Body of pancreas (tissue), 4 donors: ENCODE data around the gene LPCAT3.

Experiments
- POLR2A ChIP-seq, 3 donors: fragments of 450-650 bp; IDR thresholded peaks; one replicate each; pipeline ENCODE4 v1.6.1; 2016; ENCODE audit warnings: antibody characterized with exemption in 3 of 3, mild to moderate bottlenecking in 2 of 3
- TF ChIP-seq, protein P1 (sequence below), 7 experiments: fragments of 450-650 bp in 4 of 7; fragments of 200-600 bp in 3 of 7; sonication (generic) in 3 of 7; IDR thresholded peaks; one replicate each; pipeline ENCODE4 v1.5.1; 2016 to 2019; ENCODE audit warnings: antibody characterized with exemption in 7 of 7

DNA sequence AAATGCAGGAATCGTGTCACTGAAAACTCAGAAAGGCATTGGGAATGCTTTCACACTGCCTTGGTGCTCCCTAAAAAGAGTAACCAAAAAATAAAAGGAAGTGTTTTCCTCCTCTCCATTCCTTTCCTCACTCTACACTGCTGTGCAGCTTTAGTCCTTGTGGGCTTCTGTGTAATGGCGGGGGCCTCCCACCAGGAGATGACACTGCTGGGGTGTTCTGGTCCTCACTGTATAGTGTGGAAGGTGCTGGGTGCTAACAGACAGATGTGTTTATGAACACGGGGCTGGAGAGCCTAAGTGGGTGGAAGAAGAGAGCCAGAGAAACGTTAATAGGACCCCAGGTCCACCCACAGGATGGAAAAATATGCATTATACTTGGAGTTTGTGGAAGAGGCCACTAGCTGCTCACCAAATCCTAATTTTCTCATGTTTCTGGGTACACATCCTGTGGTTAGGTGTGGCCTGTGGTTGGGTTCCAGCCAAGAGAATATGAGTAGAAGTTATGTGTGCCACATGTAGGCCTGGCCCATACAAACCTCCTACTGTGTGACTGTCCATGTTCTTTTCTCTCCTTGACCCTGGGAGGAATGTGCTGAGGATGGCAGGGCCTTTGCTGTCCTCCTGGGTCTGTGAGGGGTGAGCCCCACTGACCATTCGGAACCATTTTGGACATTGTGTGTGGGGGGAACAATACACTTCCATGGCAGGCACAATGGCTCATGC is 28.3 kb upstream of the LPCAT3 start:
- no peak for TF ChIP-seq POLR2A (IDR thresholded peaks at IDR 0.05)
- TF ChIP-seq, protein P1, sequence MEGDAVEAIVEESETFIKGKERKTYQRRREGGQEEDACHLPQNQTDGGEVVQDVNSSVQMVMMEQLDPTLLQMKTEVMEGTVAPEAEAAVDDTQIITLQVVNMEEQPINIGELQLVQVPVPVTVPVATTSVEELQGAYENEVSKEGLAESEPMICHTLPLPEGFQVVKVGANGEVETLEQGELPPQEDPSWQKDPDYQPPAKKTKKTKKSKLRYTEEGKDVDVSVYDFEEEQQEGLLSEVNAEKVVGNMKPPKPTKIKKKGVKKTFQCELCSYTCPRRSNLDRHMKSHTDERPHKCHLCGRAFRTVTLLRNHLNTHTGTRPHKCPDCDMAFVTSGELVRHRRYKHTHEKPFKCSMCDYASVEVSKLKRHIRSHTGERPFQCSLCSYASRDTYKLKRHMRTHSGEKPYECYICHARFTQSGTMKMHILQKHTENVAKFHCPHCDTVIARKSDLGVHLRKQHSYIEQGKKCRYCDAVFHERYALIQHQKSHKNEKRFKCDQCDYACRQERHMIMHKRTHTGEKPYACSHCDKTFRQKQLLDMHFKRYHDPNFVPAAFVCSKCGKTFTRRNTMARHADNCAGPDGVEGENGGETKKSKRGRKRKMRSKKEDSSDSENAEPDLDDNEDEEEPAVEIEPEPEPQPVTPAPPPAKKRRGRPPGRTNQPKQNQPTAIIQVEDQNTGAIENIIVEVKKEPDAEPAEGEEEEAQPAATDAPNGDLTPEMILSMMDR (IDR thresholded peaks at IDR 0.05), result no peak
